AG10803 (cell line): ENCODE measurements around the gene ZCCHC4.

ENCODE experiments used
- DNase-seq: peaks from one replicate; pipeline ENCODE4 v3.0.0; 2010; ENCODE audit warnings: low read depth
- H3K4me3 ChIP-seq: 2 replicates; pipeline ENCODE4 v1.5.1; 2011; ENCODE audit warnings: mild to moderate bottlenecking, low read length, control low read depth
- CTCF ChIP-seq: conservative IDR thresholded peaks from 2 replicates; pipeline ENCODE4 v1.5.1; 2011; ENCODE audit warnings: mild to moderate bottlenecking, low read length, control low read depth, inconsistent platforms

The ZCCHC4 gene

GRCh38 chr4:25291158-25291733 lies 21.3 kb upstream of the ZCCHC4 start:
- no peak overlapping the region for H3K4me3 ChIP-seq
- TF ChIP-seq CTCF, result no peak
- DNase-seq, result no peak

GRCh38 chr4:25297528-25298242 lies 14.9 kb upstream of the ZCCHC4 start:
- no peak for TF ChIP-seq CTCF
- no peak overlapping the region for H3K4me3 ChIP-seq
- no peak for DNase-seq

- H3K4me3 ChIP-seq, result no peak overlapping the region
- no peak for DNase-seq
- no peak for TF ChIP-seq CTCF
Measured at GRCh38 chr4:25299476-25300203, 12.9 kb upstream of the ZCCHC4 start.

- DNase-seq, result no peak
- no peak for TF ChIP-seq CTCF
- no peak overlapping the region for H3K4me3 ChIP-seq
Measured at GRCh38 chr4:25301471-25301870, 11.1 kb upstream of the ZCCHC4 start.

- no peak overlapping the region for H3K4me3 ChIP-seq
- DNase-seq, result no peak
- no peak for TF ChIP-seq CTCF
Measured at GRCh38 chr4:25302626-25303025, 9.9 kb upstream of the ZCCHC4 start.

- DNase-seq, result no peak
- H3K4me3 ChIP-seq, result no peak overlapping the region
- TF ChIP-seq CTCF, result no peak
Measured at GRCh38 chr4:25303578-25303977, 9.0 kb upstream of the ZCCHC4 start.
